T-helper 1 cell treated with Interleukin-12 subunit alpha and Interleukin-12 subunit beta and Interleukin-4 antibody, amounts not matched to agents 30 μg/mL and 1 μg/mL, for 36 hours (primary cell): Measurements from ENCODE around the gene FMN2.

Source experiments
- H3K27ac Mint-ChIP-seq: one replicate; pipeline ENCODE4 v1.8.0; 2021; ENCODE audit warnings: mild to moderate bottlenecking, mixed read lengths
- H3K27me3 Mint-ChIP-seq: one replicate; pipeline ENCODE4 v1.8.0; 2021; ENCODE audit warnings: low read depth, mixed read lengths
- H3K36me3 Mint-ChIP-seq: one replicate; pipeline ENCODE4 v1.8.0; 2021; ENCODE audit warnings: low read depth, mixed read lengths
- H3K4me1 Mint-ChIP-seq: one replicate; pipeline ENCODE4 v1.8.0; 2021; ENCODE audit warnings: low read depth, mixed read lengths
- H3K4me3 Mint-ChIP-seq: one replicate; pipeline ENCODE4 v1.8.0; 2021; ENCODE audit warnings: mild to moderate bottlenecking, moderate library complexity, mixed read lengths
- H3K9me3 Mint-ChIP-seq: one replicate; pipeline ENCODE4 v1.8.0; 2021; ENCODE audit warnings: mixed read lengths

Gene FMN2

GRCh38 chr1:240139511-240139910 is 47.8 kb downstream of the FMN2 start:
- Mint-ChIP-seq H3K27ac (no peak overlapping the region), H3K36me3 (no peaks in the 10 kb centered on the region), H3K9me3 (no peaks in the 10 kb centered on the region), H3K27me3 (no peaks in the 10 kb centered on the region), H3K4me3 (no peak overlapping the region), H3K4me1 (no peaks in the 10 kb centered on the region)

DNA sequence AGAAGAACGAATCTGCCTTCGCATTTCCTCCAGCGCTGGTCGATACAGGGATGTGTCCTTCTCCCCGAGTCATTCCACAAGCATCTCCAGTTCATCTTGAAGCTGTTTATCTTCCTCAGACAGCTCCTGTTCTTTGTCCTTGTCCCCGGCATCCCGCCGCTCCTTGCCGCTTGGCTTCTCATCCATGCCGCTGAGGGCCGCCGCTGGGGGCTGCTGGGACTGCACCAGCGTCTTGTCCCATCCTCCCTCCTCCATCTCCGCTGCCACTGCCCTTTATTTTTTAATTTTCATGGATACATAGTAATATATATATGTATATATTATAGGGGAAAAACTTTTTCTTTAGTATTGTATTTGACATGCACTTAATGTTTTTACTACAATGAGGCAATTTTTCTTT is 53.4 kb downstream of the FMN2 start:
- no peak overlapping the region for H3K27ac Mint-ChIP-seq
- no peaks in the 10 kb centered on the region for H3K27me3 Mint-ChIP-seq
- H3K36me3 Mint-ChIP-seq = no peaks in the 10 kb centered on the region
- no peaks in the 10 kb centered on the region for H3K9me3 Mint-ChIP-seq
- no peaks in the 10 kb centered on the region for H3K4me1 Mint-ChIP-seq
- no peak overlapping the region for H3K4me3 Mint-ChIP-seq

GRCh38 chr1:240148333-240148732 is 56.6 kb downstream of the FMN2 start:
- no peaks in the 10 kb centered on the region for H3K9me3 Mint-ChIP-seq
- no peak overlapping the region for H3K27ac Mint-ChIP-seq
- H3K27me3 Mint-ChIP-seq = no peaks in the 10 kb centered on the region
- no peak overlapping the region for H3K4me3 Mint-ChIP-seq
- H3K4me1 Mint-ChIP-seq = no peaks in the 10 kb centered on the region
- H3K36me3 Mint-ChIP-seq = no peaks in the 10 kb centered on the region

DNA sequence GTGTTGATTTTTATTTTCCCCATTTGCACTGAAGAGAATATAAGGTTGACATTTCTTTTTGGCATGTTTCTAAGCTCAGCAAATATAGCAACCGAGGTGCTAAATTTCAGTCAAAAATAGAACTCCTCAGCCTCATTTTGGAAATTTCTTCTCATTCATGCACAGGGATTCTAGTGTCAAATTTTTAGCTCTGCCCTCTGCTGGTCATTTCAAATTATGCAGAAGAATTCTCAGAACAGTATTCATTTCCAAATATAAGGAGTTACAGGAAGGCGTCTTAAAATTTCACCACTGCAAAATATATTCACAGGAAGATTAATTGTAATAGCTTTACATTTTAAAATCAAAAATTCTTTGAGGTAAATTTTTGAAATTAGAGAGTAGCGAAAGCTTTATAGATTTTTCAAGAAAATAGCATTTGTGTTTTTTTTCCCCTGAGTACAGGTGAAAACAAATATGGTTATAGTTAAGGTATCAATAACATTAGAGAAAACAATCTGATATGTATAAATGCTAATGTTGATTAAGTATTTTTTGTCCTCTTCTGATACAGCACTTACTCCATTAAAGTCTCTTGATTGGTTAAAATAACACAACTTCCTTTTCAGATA is 57.9 kb downstream of the FMN2 start:
- Mint-ChIP-seq H3K9me3 (no peaks in the 10 kb centered on the region), H3K4me1 (no peaks in the 10 kb centered on the region), H3K4me3 (no peak overlapping the region), H3K36me3 (no peaks in the 10 kb centered on the region), H3K27ac (no peak overlapping the region), H3K27me3 (no peaks in the 10 kb centered on the region)

DNA sequence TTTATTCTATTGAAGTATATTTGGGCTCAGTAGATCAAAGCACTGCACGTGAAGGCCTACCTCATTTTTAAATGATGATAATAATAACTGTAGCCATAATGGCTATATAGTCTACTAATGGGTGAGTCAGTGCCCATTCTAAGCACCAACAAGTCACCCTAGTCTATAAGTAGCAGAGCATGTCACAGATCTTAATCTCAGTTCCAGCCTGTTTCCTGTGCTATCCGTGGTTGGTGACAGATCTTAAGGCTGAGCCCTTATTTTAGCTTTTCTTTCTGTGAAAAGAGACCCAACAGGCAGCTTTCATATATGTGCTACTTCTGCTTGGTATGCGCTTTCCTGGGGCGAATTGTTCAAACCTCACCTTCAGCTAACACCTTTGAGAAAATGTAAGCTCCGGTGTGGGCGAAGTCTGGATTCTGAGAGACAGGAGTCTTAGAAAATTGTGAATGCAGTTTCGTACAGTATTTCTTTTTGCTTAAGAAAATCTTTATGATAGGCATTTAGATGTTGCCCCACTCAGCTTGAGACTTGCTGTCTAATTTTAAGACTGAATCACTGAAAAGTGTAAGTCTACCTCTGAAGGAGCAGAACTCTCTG is 59.6 kb downstream of the FMN2 start:
- H3K4me1 Mint-ChIP-seq = no peaks in the 10 kb centered on the region
- H3K4me3 Mint-ChIP-seq = no peak overlapping the region
- H3K27ac Mint-ChIP-seq = no peak overlapping the region
- H3K36me3 Mint-ChIP-seq = no peaks in the 10 kb centered on the region
- no peaks in the 10 kb centered on the region for H3K27me3 Mint-ChIP-seq
- H3K9me3 Mint-ChIP-seq = no peaks in the 10 kb centered on the region

- H3K27ac Mint-ChIP-seq = no peak overlapping the region
These were observed 61.1 kb downstream of the FMN2 start for GRCh38 chr1:240152611-240153297.

GRCh38 chr1:240155605-240156004 is 63.9 kb downstream of the FMN2 start:
- H3K4me1 Mint-ChIP-seq = no peaks in the 10 kb centered on the region
- H3K27me3 Mint-ChIP-seq = no peaks in the 10 kb centered on the region
- H3K27ac Mint-ChIP-seq = no peak overlapping the region
- no peaks in the 10 kb centered on the region for H3K9me3 Mint-ChIP-seq
- no peak overlapping the region for H3K4me3 Mint-ChIP-seq
- no peaks in the 10 kb centered on the region for H3K36me3 Mint-ChIP-seq

More at GRCh38 chr1:240152611-240153297, 61.1 kb downstream of the FMN2 start:
- Mint-ChIP-seq H3K9me3 (no peaks in the 10 kb centered on the region), H3K36me3 (no peaks in the 10 kb centered on the region), H3K4me1 (no peaks in the 10 kb centered on the region), H3K4me3 (no peak overlapping the region), H3K27me3 (no peaks in the 10 kb centered on the region)

GRCh38 chr1:240164742-240165141 is 73.1 kb downstream of the FMN2 start:
- Mint-ChIP-seq H3K27ac (no peak overlapping the region), H3K4me1 (no peaks in the 10 kb centered on the region), H3K9me3 (no peaks in the 10 kb centered on the region), H3K27me3 (no peaks in the 10 kb centered on the region), H3K4me3 (no peak overlapping the region), H3K36me3 (no peaks in the 10 kb centered on the region)

DNA sequence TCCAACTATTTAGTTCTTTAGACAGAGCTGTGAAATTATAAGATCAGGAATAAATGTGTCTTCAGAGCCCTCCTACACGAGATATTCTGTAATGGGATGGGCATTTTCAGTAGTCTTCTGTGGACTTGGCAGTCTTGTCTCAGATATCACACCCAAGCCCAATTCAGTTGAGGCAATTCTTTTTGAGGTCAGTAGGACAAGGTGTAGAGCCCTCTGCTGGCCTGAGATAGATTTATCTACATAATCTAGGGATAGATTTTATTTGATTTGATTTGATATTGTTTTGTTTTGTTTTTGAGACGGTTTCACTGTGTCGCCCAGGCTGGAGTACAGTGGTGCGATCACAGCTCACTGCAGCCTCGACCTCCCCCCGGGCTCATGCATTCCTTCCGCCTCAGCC is 77.5 kb downstream of the FMN2 start:
- Mint-ChIP-seq H3K36me3 (no peaks in the 10 kb centered on the region), H3K4me3 (no peak overlapping the region), H3K27me3 (no peaks in the 10 kb centered on the region), H3K27ac (no peak overlapping the region), H3K9me3 (no peaks in the 10 kb centered on the region), H3K4me1 (no peaks in the 10 kb centered on the region)

- Mint-ChIP-seq H3K27me3 (no peaks in the 10 kb centered on the region), H3K9me3 (no peaks in the 10 kb centered on the region), H3K36me3 (no peaks in the 10 kb centered on the region), H3K4me3 (no peak overlapping the region), H3K27ac (no peak overlapping the region), H3K4me1 (no peaks in the 10 kb centered on the region)
These were observed 78.6 kb downstream of the FMN2 start for GRCh38 chr1:240170266-240170665.

DNA sequence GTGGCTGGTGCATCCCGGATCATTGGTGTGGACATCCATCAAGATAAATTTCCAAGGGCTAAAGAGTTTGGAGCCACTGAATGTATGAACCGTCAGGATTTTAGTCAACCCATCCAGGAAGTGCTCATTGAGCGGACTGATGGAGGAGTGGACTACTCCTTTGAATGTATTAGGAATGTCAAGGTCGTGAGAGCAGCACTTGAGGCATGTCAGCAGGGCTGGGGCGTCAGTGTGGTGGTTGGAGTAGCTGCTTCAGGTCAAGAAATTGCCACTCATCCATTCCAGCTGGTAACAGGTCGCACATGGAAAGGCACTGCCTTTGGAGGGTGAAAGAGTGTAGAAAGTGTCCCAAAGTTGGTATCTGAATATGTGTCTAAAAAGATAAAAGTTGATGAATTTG is 79.1 kb downstream of the FMN2 start:
- Mint-ChIP-seq H3K27ac (no peak overlapping the region), H3K9me3 (no peaks in the 10 kb centered on the region), H3K27me3 (no peaks in the 10 kb centered on the region), H3K4me1 (no peaks in the 10 kb centered on the region), H3K4me3 (no peak overlapping the region), H3K36me3 (no peaks in the 10 kb centered on the region)

DNA sequence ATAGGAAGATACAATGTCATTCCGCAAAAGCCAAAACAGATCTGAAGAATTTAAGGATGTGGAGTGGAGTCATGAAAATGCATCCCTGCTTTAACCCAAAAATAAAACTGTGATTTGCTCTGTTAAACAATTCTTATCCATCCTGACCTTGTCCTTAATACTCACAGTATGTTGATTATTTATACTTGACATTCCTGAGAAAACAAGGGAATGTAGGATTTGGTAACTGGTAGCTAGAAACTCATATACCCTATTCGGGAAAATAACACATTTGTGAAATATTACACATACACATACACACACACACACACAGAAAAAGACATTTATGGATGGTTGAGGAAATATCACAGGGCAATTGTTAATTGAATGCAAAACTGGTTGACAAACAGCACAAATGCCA is 80.2 kb downstream of the FMN2 start:
- H3K9me3 Mint-ChIP-seq = no peaks in the 10 kb centered on the region
- no peaks in the 10 kb centered on the region for H3K36me3 Mint-ChIP-seq
- H3K4me3 Mint-ChIP-seq = no peak overlapping the region
- no peaks in the 10 kb centered on the region for H3K27me3 Mint-ChIP-seq
- H3K4me1 Mint-ChIP-seq = no peaks in the 10 kb centered on the region
- H3K27ac Mint-ChIP-seq = no peak overlapping the region

GRCh38 chr1:240173836-240174235 is 82.2 kb downstream of the FMN2 start:
- Mint-ChIP-seq H3K4me3 (no peak overlapping the region), H3K27ac (no peak overlapping the region), H3K27me3 (no peaks in the 10 kb centered on the region), H3K9me3 (no peaks in the 10 kb centered on the region), H3K36me3 (no peaks in the 10 kb centered on the region), H3K4me1 (no peaks in the 10 kb centered on the region)

- no peaks in the 10 kb centered on the region for H3K9me3 Mint-ChIP-seq
- H3K27ac Mint-ChIP-seq = no peak overlapping the region
- no peaks in the 10 kb centered on the region for H3K36me3 Mint-ChIP-seq
- H3K4me1 Mint-ChIP-seq = no peaks in the 10 kb centered on the region
- no peak overlapping the region for H3K4me3 Mint-ChIP-seq
- H3K27me3 Mint-ChIP-seq = no peaks in the 10 kb centered on the region
These were observed 83.1 kb downstream of the FMN2 start for GRCh38 chr1:240174734-240175133.

- H3K27ac Mint-ChIP-seq = no peak overlapping the region
- no peak overlapping the region for H3K4me3 Mint-ChIP-seq
- no peaks in the 10 kb centered on the region for H3K9me3 Mint-ChIP-seq
- no peaks in the 10 kb centered on the region for H3K4me1 Mint-ChIP-seq
- no peaks in the 10 kb centered on the region for H3K27me3 Mint-ChIP-seq
- H3K36me3 Mint-ChIP-seq = no peaks in the 10 kb centered on the region
These were observed 86.7 kb downstream of the FMN2 start for GRCh38 chr1:240178366-240178765.
